ENCODE measurements around the gene EPPIN. TPM values are rescaled to one million over a fixed set of nuclear protein-coding genes. Genes with fewer than 3 reads are reported as not detected.

The EPPIN gene
- total and polyA plus RNA-seq, 2 of the 8 experiments (the other 6 are each of a cell fraction or from before 2014, with no cell fraction given): 0.06 TPM; not detected in 1

- no peak overlapping the region for H3K4me3 ChIP-seq (ENCODE audit: extremely low read depth in 1 of 4, insufficient read depth in 2 of 4, low read depth in 3 of 4, low read length in 4 of 4)
- no peaks in the 10 kb centered on the region for H3K23me2 ChIP-seq (ENCODE audit: low read depth, low read length)
- CTCF ChIA-PET (ENCODE audit: partially characterized antibody): interaction anchor here (1.0 to 1.8 kb wide), 4 partner anchors 15 to 480 kb away, joined by 3 to 7 read pairs (median 4); no protein-coding TSS in a partner anchor
- no peak for TF ChIP-seq SAP30 (IDR thresholded peaks at IDR 0.05; ENCODE audit: insufficient read depth, insufficient replicate concordance, low read length)
- TF ChIP-seq TEAD4 (IDR thresholded peaks at IDR 0.05; ENCODE audit: low read depth, low read length): no peak
- TF ChIP-seq TCF12 (IDR thresholded peaks at IDR 0.05; ENCODE audit: low read depth, low read length): no peak
- no peak for TF ChIP-seq POU5F1 (IDR thresholded peaks at IDR 0.05; ENCODE audit: low read depth, low read length)
- no peak for TF ChIP-seq NRF1 (IDR thresholded peaks at IDR 0.05; ENCODE audit: low read depth, low read length)
- no peak for TF ChIP-seq KDM5A (IDR thresholded peaks at IDR 0.05; ENCODE audit: low read length)
- no peak for TF ChIP-seq HDAC2 (IDR thresholded peaks at IDR 0.05; ENCODE audit: borderline replicate concordance in 1 of 2, low read depth in 2 of 2, low read length in 2 of 2)
- no peak for TF ChIP-seq EP300 (IDR thresholded peaks at IDR 0.05; ENCODE audit: borderline replicate concordance in 1 of 2, low read depth in 2 of 2, low read length in 2 of 2)
- no peak for TF ChIP-seq KDM4A (IDR thresholded peaks at IDR 0.05; ENCODE audit: low read depth, low read length, severe bottlenecking)
- TF ChIP-seq POLR2A (IDR thresholded peaks at IDR 0.05; ENCODE audit: control extremely low read depth in 1 of 2, low read depth in 2 of 2, low read length in 2 of 2): no peak
- no peak for TF ChIP-seq RBBP5 (IDR thresholded peaks at IDR 0.05; ENCODE audit: borderline replicate concordance, low read depth, low read length)
- TF ChIP-seq ATF2 (IDR thresholded peaks at IDR 0.05; ENCODE audit: low read length): no peak
Observed at GRCh38 chr20:45523821-45524220, 23.4 kb downstream of the EPPIN start.

More at GRCh38 chr20:45523821-45524220, 23.4 kb downstream of the EPPIN start:
- Histone ChIP-seq H2AK5ac (ENCODE audit: low read depth, low read length) (no peak overlapping the region), H3K4me2 (ENCODE audit: insufficient read depth in 1 of 2, low read depth in 2 of 2, low read length in 2 of 2) (no peak overlapping the region), H3K23ac (ENCODE audit: insufficient read length) (no peak overlapping the region), H2BK5ac (ENCODE audit: low read depth, low read length) (no peak overlapping the region), H3K18ac (ENCODE audit: extremely low read depth, low read length) (no peak overlapping the region), H3K9ac (replicated peaks in 1 of 4; ENCODE audit: extremely low read depth in 1 of 4, low read depth in 3 of 4, low read length in 3 of 4) (no peak overlapping the region; a peak in 1 of 7 replicates), H4K91ac (replicated peaks; ENCODE audit: insufficient read length, low read length) (no peak overlapping the region), H3K14ac (ENCODE audit: insufficient read length) (no peak overlapping the region), H3K36me3 (ENCODE audit: control insufficient read depth in 2 of 4, insufficient read depth in 4 of 4, low read length in 3 of 4) (no peaks in the 10 kb centered on the region), H2BK120ac (replicated peaks; ENCODE audit: low read depth, low read length) (no peak overlapping the region), H3K4me1 (replicated peaks in 1 of 4; ENCODE audit: control insufficient read depth in 3 of 4, insufficient read depth in 4 of 4, low read length in 3 of 4) (no peaks in the 10 kb centered on the region), H2BK12ac (ENCODE audit: low read depth, low read length) (no peak overlapping the region), H3K9me3 (ENCODE audit: insufficient read depth in 2 of 2, low read depth in 1 of 2, low read length in 1 of 2) (no peaks in the 10 kb centered on the region), H3K79me1 (ENCODE audit: low read depth, low read length) (no peaks in the 10 kb centered on the region), H3K79me2 (ENCODE audit: control insufficient read depth in 1 of 2, insufficient read depth in 2 of 2, low read length in 2 of 2) (no peaks in the 10 kb centered on the region), H3K27ac (ENCODE audit: low read depth, low read length) (no peak overlapping the region), H2BK20ac (ENCODE audit: low read length) (no peak overlapping the region), H2BK15ac (ENCODE audit: low read length) (no peak overlapping the region), H2AFZ (ENCODE audit: low read length) (no peak overlapping the region), H4K20me1 (replicated peaks in 1 of 2; ENCODE audit: control insufficient read depth in 1 of 2, insufficient read depth in 2 of 2, low read length in 2 of 2) (no peaks in the 10 kb centered on the region), H4K5ac (ENCODE audit: insufficient read length, low read depth, low read length) (no peak overlapping the region), H3K27me3 (replicated peaks in 1 of 4; ENCODE audit: control insufficient read depth in 3 of 4, extremely low read depth in 1 of 4, insufficient read depth in 3 of 4, low read length in 3 of 4) (no peaks in the 10 kb centered on the region), H4K8ac (ENCODE audit: extremely low read depth, insufficient read depth, low read length) (no peak overlapping the region), H3K4ac (replicated peaks; ENCODE audit: insufficient read length, low read depth, low read length) (no peak overlapping the region), H3K56ac (replicated peaks; ENCODE audit: insufficient read length, low read depth, low read length) (no peak overlapping the region)
- FAIRE-seq (no peak), DNase-seq (ENCODE audit: low read depth in 1 of 2, low spot score in 2 of 2) (no peak)
- WGBS, 2 experiments (ENCODE audit: extremely low coverage in 1 of 2, insufficient coverage in 1 of 2, insufficient read length in 1 of 2, insufficient replicate concordance in 2 of 2, low coverage in 1 of 2, low lambda C conversion rate in 2 of 2, missing lambda C conversion rate in 1 of 2): 80% methylated on average over 1 of the region's 1 CpG; no CpG with 5 or more reads in 1 of the 2 experiments
- POLR2A ChIA-PET (ENCODE audit: partially characterized antibody): interaction anchor here (1.3 kb wide), 1 partner anchor 13 kb away, joined by 3 read pairs; no protein-coding TSS in a partner anchor
